ENCODE data around the gene LRFN4.

Gene LRFN4

DNA sequence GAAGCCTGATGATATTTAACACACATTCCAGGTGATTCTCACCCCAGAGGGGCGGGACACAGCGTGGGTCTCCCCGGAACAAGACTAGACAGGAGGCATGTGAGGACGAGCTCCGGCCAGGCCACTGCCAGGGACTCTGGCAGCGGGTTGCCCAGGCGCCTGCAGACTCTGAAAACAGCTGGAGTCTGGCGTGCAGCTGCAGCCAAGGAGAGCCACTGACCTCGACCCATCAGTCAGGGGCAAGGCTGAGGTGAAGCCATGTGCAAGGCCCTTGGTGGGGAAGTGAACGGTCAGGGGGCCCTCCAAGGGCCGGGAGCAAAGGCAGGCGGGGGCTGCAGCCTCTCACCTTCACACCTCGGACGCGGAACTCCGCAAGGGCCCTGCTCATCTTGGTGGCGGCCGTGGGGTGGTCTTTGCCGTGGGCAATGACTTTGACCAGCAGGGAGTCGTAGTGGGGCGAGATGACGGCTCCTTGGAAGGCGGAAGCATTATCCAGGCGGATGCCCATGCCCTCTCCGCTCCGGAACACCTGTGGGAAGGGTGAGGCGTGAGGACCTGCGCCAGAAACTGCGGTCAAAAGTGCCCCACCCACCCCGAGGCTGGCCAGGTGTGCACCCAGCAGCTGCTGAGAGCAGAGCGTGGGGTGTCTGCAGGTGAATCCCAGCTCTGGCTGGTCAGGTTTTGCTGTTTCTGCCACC, 6.7 kb downstream of the LRFN4 start:
- H3K4me3 ChIP-seq (replicated peaks; ENCODE audit: low read depth, low read length): no peak overlapping the region
- DNase-seq (ENCODE audit: low read depth): no peak

DNA sequence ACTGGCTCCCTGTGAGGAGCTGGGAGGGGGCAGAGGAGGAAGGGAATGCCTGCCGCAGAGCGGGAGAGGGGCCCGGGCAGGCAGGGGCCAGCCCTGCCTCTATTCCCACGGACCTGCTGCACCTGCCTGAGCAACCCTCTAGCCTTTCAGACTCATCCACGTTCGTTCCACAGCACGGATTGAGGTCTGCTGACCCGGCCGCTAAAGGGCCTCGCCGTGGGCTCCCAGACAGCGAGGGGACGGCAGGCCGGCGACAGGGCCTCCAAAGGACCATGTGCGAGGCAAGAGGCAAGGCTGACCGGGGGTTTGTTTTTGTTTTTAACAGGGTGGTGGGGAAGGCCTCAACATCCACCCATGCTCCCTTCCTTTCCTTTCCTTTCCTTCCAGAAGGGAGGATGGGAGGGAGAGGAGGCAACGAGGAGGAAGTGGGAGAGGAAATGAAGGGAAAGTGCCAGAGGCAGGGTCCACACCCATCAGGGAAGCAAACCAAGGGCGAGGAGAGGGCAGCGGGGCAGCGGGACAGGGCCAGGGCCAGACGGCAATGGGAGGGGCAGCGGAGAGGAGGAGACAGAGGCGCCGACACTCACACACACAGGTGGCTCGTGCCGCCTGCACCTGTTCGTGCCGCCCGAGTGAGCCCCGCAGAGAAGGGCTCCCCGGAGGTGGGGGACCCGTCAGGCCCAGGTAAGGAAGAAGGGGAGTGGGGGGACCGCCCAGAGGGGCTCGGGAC, 7.5 kb downstream of the LRFN4 start:
- TF ChIP-seq, protein P1, sequence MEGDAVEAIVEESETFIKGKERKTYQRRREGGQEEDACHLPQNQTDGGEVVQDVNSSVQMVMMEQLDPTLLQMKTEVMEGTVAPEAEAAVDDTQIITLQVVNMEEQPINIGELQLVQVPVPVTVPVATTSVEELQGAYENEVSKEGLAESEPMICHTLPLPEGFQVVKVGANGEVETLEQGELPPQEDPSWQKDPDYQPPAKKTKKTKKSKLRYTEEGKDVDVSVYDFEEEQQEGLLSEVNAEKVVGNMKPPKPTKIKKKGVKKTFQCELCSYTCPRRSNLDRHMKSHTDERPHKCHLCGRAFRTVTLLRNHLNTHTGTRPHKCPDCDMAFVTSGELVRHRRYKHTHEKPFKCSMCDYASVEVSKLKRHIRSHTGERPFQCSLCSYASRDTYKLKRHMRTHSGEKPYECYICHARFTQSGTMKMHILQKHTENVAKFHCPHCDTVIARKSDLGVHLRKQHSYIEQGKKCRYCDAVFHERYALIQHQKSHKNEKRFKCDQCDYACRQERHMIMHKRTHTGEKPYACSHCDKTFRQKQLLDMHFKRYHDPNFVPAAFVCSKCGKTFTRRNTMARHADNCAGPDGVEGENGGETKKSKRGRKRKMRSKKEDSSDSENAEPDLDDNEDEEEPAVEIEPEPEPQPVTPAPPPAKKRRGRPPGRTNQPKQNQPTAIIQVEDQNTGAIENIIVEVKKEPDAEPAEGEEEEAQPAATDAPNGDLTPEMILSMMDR (IDR thresholded peaks at IDR 0.05; ENCODE audit: low read length, missing control alignments): no peak
- no peak overlapping the region for H3K4me3 ChIP-seq (replicated peaks; ENCODE audit: low read depth, low read length)
- no peak for DNase-seq (ENCODE audit: low read depth)

More for the DNA sequence above, 6.7 kb downstream of the LRFN4 start:
- TF ChIP-seq, protein P1 (IDR thresholded peaks at IDR 0.05; ENCODE audit: low read length, missing control alignments): no peak

DNA sequence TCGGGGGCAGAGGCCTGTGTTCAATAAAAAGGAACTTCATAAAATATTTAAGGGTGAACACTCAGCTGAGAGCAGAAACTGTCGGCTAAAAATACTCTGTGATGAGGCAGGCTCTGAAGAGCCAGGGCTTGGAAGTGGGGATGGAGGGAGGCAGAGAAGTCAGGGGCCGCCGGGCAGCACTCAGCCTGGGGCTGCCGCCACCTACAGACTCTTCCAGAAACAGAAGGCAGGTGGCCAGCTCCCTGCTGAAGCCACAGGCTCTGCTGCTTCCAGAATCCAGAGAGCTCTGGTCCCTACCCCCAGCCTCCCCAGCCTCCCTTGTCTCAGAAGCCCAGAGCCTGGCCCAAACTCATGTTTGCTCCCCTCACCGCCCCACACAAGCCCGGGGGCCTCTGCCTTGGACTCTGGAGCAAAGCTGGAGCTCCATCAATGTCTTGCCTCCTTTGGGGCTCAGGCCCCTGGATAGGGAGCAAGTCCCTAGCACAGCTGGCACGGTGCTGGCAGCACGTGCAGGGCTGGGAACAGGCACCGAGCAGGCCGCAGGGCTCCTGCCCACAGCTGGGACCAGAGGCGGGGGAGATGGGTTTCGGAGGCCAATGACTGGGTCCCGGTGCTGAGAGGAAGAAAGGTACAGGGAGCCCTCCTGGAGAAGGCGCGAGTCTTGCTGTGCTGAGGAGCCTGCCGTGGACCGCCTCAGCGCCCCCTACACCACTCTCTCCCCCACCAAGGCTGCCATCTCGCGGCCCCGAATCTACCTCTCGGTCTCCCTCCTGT, 8.2 kb downstream of the LRFN4 start:
- no peak for DNase-seq (ENCODE audit: low read depth)
- TF ChIP-seq, protein P1 (IDR thresholded peaks at IDR 0.05; ENCODE audit: low read length, missing control alignments): no peak
- no peak overlapping the region for H3K4me3 ChIP-seq (replicated peaks; ENCODE audit: low read depth, low read length)

DNA sequence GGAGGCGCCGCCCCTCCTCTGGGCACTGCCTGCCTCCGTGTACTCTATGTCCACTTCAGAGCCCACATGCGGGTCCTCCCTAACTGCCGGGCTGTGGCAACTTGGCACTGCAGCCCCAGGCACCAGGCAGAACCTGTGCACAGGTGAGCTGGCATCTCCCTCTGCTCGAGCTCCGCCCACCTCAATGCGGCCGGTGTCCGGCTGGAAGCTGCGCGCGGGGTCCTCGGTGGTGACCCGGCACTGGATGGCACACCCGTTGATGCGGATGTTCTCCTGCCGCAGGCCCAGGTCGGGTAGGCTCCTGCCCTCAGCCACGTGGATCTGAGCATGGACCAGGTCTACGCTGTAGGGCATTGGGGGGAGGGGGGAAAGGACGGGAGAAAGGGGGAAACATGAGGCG, 9.1 kb downstream of the LRFN4 start:
- TF ChIP-seq, protein P1 (IDR thresholded peaks at IDR 0.05; ENCODE audit: low read length, missing control alignments): no peak
- no peak overlapping the region for H3K4me3 ChIP-seq (replicated peaks; ENCODE audit: low read depth, low read length)
- DNase-seq (ENCODE audit: low read depth): no peak

DNA sequence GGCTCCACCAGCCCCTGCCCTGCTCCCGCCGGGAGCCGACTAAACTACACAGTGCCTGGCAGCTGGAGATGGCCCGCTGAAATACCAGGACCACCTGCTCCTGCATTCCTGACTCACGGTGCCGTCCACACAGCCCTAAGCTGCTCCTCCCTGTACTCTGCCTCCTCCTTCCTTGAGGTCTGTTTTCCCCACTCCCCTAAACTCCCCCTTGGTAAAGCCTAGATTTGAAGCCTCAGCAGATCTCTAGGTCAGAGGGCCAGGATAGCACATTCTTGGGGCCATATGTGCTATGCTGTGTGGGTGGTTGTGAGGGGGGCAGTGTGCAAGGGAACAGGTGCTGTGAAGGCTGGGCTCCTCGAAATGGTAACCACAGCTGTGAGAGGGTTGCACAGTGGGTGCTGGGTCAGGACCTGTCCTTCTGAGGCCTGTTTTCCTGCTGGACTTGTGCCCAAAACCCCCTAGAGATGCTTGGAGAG, 9.7 kb downstream of the LRFN4 start:
- DNase-seq (ENCODE audit: low read depth): no peak
- TF ChIP-seq, protein P1 (IDR thresholded peaks at IDR 0.05; ENCODE audit: low read length, missing control alignments): no peak
- no peak overlapping the region for H3K4me3 ChIP-seq (replicated peaks; ENCODE audit: low read depth, low read length)

DNA sequence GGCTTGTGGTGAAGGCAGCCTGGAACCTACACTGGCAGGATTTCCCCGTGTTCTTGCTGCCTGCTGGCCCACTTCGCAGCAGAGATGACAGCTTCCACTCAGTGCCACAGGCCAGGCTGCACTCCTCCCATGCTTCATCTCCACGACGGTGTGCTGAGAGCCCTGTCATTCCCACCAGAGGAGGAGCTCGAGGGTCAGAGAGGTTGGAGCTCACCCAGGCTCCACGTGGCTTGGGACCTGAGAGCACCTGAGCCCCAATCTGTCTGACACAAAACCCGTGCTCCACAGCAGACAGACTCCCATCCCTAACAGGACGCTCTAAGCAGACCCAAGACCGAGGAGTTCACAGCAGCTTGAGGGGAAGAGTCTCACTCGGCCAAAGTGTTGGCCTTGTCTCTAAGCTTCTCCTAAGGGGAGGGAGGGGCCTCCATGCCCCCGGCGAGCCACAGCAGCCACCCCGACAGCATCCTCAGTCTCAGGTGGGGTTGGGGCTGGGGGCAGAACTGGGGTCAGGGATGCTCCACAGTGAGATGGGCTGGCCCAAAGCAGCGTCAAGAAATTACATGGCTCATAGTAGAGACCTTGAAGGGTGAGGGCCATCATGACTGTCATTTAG, 10.7 kb downstream of the LRFN4 start:
- DNase-seq (ENCODE audit: low read depth): no peak
- TF ChIP-seq, protein P1 (IDR thresholded peaks at IDR 0.05; ENCODE audit: low read length, missing control alignments): no peak
- H3K4me3 ChIP-seq (replicated peaks; ENCODE audit: low read depth, low read length): no peak overlapping the region

Measured in fibroblast of pulmonary artery (primary cell).